ENCODE results near the gene MAGIX. TPM values are rescaled to one million over a fixed set of nuclear protein-coding genes. Genes with fewer than 3 reads are reported as not detected.

Gene MAGIX
- total RNA-seq, 2 donors from 2014 or later = 1.3 to 2.8 TPM

Other genes starting within 250 kb of the MAGIX start
- gene PIM2, start 243.7 kb upstream of the MAGIX start, total RNA-seq = 1 to 10 TPM; 3.0 to 4.2 TPM
- gene OTUD5, start 205.2 kb upstream of the MAGIX start, total RNA-seq = 10 to 100 TPM; 36.0 to 36.9 TPM
- gene KCND1, start 190.9 kb upstream of the MAGIX start, total RNA-seq = 1 to 10 TPM; 2.0 to 6.3 TPM
- 10 to 100 TPM; 27.6 to 31.6 TPM for gene GRIPAP1, start 160.5 kb upstream of the MAGIX start, total RNA-seq
- gene TFE3, start 119.4 kb upstream of the MAGIX start, total RNA-seq = 10 to 100 TPM; 46.4 to 52.6 TPM
- gene CCDC120, start 103.8 kb upstream of the MAGIX start, total RNA-seq = 1 to 10 TPM; 3.0 to 4.1 TPM
- gene PRAF2, start 88.8 kb upstream of the MAGIX start, total RNA-seq = 10 to 100 TPM; 36.4 to 42.6 TPM
- 10 to 100 TPM; 49.8 to 51.9 TPM for gene WDR45, start 82.9 kb upstream of the MAGIX start, total RNA-seq
- gene GPKOW, start 39.0 kb upstream of the MAGIX start, total RNA-seq = 10 to 100 TPM; 12.9 to 15.9 TPM
- gene PLP2, start 9.1 kb downstream of the MAGIX start, total RNA-seq = 100 to 1,000 TPM; 187 to 238 TPM
- 1 to 10 TPM; 7.3 to 8.0 TPM for gene PRICKLE3, start 23.6 kb downstream of the MAGIX start, total RNA-seq
- gene SYP, start 37.4 kb downstream of the MAGIX start, total RNA-seq = 1 to 10 TPM; 1.1 to 1.5 TPM
- gene CACNA1F, start 70.6 kb downstream of the MAGIX start, total RNA-seq = under 1 TPM; 0.09 to 0.10 TPM
- 10 to 100 TPM in 1 of 2 donors, 1 to 10 TPM in 1; 9.9 to 10.4 TPM for gene CCDC22, start 72.7 kb downstream of the MAGIX start, total RNA-seq
- under 1 TPM in 1 of 2 donors, not detected in 1; 0.10 TPM for gene FOXP3, start 102.0 kb downstream of the MAGIX start, total RNA-seq
- 1 to 10 TPM; 5.2 to 5.4 TPM for gene PPP1R3F, start 107.0 kb downstream of the MAGIX start, total RNA-seq
- gene GAGE10, start 140.9 kb downstream of the MAGIX start, total RNA-seq = not detected
- gene GAGE12J, start 159.3 kb downstream of the MAGIX start, total RNA-seq = not detected
- gene GAGE13, start 168.8 kb downstream of the MAGIX start, total RNA-seq = not detected

Data from posterior vena cava (tissue), 2 donors.